NCI-H2081 (cell line): Measurements from ENCODE around the gene SLF1.
"Not testable (repeated sequence)": the region's sequence is repeated elsewhere in the genome, so short reads cannot be mapped to it uniquely, and the experiment has no call there.

Experiments
- DNase-seq, 2 experiments: peaks; one replicate each; lab custom pipeline; 2025; lab: John Stamatoyannopoulos, UW

The SLF1 gene

DNA sequence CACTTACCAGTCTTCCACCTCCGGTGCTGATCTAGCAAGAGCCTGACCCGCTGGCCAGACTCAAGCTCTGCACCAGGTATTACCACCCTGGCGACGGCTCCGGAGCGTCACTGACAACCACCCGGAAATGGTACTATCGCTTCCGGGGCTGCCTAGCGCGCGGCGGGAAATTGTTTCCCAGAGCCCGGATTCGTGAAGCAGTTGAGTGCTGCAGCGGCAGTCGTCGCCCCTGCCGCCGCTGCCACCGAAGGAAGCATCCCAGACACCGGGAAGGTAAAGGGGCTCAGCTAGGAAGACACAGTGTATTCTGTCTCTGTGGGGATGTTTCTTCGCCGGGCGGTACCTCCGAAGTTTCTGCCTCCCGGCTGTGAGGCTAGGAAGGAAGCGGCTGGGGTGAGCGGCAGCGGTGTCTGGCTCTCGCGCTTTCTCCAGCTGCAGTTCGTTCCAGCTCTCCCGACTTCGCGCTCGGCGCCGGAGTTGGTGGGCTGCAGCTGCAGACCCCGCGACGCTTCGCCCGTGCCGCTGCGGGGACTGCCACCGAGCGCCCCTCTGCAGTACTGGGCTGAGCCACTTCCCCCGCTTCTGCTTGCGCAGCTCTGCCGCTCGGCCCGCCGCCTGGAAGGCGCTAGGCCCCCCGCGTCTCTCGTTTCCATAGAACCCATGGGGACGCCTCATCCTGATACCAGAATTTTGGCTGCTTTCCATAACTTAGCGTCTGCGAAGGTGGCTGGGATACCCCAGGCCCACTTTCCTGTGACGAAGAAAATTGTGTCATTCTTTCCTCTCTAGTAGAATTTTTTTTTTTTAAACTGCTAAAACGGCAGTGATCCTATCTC is at the start of gene SLF1, which contains the start of gene KIAA0825:
Gene SLF1, plus strand, starts transcription at position 177 of the 836 bp plus-strand sequence. CDS start 10,142 bp downstream, outside the sequence.
Gene KIAA0825, minus strand, starts transcription at position 112 of the 836 bp plus-strand sequence. CDS start 81,478 bp downstream, outside the sequence.
- peak; percentile 49 to 75 for DNase-seq

DNA sequence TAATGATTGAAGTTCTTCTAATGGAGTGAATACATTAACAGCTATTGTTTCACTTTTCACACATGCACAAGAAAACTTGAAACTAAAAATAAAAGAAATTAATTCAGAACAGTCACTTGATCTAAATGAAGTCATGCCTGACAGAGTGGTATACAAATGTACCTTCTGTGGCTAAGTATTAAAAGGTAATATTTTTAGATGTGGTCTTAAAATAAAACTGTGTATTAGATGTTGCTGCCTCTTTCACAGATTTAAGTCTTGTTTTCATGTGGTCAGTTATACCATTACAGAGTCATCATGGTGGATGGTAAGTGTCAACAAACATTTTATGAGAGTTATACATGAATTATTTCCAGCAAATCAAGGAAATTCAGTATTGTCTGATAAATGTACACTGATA is 47.1 kb upstream of the SLF1 start:
- DNase-seq, result no peak

DNA sequence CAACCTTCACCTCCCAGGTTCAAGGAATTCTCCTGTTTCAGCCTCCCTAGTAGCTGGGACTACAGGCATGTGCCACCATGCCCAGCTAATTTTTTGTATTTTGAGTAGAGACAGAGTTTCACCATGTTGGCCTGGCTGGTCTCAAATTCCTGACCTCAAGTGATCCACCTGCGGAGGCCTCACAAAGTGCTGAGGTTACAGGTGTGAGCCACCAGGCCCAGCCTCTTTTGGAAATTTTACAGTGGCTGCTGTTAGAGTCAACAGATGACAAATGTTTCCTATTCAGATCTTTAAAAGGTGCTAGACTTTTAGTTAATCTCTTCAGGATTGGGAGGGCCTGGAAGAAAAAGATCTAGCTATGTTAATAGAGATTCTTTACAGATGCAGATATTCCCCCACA is 45.1 kb upstream of the SLF1 start:
- not testable (repeated sequence) for DNase-seq

DNA sequence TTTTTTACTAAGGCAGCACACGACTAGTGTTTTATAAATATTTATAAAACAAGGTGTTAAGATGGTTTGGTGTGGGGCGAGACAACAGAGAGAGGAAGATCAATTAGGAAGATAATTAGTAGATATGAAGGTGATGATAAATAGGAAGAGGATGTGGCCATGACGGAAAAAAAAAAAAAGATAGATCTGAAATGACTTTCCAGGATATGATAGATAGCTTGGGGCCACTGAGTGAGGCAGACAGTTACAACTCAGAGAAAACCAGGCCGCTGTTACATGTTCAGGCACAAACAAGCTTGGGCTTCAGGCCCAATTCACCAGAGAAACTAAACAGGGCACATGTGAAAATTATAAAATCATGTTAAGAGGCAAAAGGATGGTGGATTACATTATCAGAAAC is 43.3 kb upstream of the SLF1 start:
- no peak for DNase-seq

DNA sequence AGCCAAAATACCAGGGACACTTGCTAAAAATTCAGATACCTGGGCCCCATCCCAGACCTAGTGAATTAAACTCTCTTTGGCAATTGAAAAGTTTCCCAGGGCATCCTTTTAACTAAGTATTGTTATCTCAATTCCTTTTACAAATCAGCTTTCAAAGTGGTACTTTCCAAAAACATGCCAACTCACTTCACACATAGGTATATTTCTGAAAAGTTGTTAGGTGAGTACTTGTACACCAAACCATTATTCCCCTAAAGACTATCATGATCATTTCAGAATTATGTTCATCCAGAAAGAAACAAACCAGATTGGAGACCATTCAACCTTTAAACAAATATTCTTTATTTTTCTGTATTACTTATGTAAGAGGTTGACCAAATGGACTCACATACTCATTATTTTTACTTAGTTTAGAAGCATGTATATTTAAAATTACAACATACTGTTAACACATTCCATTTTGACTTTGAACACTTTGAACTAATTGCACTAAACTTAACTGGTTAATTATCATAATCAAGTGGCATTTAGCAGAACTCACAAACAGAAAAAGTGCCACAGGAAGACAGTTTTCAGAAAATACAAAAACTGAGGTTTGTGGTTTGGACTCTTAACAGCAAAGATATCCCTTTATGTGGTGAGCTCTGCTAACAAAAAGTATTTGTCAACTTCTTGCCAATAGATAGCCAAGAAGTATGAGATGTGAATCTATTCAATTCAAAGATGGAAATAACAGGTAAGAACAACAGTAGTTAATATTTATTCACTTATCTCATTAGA is 40.8 kb upstream of the SLF1 start:
- no peak for DNase-seq

DNA sequence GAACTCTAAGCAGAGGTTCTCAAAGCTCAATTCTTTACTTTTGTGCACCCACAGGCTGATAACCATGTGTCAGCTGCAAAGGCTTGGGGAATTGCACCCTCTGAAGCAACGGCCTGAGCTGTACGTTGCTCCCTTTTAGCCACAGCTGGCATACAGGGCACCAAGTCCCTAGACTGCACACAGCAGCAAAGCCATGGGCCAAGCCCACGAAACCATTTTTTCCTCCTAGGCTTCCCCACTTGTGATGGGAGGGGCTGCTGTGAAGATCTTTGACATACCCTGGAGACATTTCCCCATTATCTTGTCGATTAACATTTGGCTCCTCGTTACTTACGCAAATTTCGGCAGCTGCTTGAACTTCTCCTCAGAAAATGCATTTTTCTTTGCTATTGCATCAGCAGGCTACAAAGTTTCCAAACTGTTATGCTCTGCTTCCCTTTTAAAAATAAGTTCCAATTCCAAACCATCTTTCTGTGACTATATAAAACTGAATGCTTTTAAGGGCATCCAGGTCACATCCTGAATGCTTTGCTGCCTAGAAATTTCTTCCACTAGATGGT is 23.1 kb upstream of the SLF1 start:
- DNase-seq, result no peak

DNA sequence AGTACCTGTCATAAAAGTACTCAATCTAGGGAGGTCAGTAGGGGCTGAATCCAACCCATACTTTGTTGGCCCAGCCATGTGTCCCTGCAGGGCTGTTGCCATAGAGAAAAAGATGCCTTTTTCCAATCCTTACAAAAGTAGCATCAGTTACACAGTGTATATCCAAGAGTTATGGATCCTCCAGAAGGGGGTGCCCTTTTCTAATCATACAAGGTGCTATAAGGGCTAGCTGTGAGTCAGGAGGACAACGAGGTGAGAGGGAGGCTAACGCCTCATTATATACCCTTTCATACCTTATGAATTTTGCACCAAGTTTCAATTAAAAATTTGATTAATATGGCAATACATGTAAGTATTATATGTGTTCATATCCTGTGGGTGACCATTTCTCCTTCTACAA is 4.9 kb upstream of the SLF1 start:
- no peak for DNase-seq

DNA sequence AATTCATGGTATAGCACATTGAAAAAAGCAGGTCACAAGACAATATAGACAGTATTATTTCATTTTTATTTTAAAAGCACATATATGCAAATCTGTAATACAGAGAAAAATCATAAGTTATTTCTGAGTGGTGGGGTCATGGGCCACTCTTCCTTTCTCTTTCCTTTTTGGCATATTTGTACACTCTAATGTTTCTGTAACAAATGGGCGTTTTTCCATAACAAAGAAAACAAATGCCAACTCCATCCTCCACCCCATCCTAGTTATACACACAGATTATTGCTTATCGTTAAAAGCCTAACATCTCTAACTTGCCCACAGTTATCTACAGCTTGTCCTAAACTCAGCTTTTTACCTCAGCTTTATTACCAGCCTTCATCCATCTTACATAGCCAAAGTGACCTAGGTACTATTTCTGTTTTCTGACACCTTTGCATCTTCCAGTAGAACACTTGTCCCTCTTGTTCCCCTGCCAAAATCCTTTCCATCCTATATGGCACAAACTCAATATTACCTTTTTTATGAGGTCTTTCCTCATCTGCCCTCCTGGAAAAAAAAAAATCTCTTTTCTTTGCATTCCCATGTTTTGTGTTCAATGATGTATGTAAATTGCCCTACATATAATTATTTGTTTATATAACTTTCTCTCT is 4.2 kb upstream of the SLF1 start:
- DNase-seq, result no peak

DNA sequence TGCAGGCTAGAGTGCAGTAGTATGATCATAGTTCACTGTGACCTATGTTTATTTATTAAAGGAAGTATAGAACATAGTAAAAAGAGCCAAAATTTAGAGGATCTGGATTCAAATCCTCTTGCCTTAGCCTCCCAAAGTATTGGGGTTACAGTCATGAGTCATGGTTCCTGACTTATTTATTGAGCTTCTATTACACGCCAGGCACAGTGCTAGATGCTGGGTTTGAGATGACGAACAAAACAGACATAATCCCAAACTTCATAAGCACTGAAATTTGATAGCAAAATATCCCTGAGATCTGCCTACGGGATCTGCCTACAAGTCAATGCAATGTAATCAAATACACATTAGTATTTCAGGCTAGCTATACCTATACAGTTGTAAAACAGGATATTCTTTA is 2.6 kb upstream of the SLF1 start:
- DNase-seq, result no peak

DNA sequence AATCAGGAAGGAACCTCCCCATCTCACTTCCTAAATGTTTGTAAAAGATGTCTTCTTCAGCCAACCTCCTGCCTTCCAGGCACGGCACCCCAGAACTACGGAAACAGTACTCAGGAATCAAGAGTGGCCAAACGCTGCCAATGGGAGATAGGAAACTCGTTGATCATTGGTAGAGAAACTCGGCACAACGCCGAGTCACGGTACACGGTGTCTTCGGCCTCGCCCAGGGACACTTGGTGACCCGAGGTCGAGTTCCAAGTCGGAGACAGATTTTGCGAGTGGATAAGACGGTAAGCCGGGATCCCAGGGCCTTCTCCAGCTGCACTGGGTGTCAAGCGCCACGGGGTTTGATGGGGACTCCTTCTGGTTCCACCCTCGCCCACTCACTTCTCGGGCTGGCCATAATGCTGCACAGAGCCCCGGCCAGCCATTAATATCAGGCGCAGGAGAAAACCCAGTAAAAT is 408 bp upstream of the SLF1 start:
- peak in 1 of 2 experiments; percentile 5 for DNase-seq

DNA sequence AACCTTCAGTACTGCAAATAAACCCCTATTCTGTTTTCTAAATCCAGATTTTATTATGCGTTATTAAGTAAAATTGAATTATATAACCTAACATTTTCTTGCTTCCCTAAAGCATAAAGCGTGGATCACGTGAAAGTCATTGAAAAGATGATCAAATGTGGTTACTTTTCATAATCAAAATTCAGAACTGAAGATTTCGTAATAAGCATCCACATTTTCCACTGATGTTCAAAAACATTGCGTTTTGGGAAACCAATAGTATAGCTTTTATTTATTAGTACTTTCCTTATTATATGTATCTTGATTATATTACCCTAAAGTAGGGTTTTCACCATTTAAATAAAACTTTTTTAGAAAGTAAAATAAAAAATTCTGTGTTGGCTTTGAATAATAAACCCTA is 1.8 kb downstream of the SLF1 start:
- no peak for DNase-seq

DNA sequence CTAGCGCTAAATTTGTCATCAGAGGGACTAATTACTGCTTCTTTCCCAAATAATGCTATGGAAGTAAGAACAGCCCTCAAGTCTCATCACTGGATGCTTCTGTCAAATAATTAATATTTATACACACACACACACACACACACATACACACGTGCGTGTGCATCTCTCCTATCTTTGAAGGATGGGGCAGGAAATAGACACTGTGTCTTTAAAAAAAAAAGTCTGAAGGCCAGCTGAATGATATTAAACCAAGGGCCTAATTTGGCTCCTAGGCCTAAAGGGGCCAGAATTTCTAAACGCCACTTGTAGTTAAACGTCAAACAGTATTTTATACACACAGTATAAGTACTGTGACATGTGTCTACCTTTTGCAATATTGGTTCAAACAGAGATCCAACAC is 3.3 kb downstream of the SLF1 start:
- no peak for DNase-seq

DNA sequence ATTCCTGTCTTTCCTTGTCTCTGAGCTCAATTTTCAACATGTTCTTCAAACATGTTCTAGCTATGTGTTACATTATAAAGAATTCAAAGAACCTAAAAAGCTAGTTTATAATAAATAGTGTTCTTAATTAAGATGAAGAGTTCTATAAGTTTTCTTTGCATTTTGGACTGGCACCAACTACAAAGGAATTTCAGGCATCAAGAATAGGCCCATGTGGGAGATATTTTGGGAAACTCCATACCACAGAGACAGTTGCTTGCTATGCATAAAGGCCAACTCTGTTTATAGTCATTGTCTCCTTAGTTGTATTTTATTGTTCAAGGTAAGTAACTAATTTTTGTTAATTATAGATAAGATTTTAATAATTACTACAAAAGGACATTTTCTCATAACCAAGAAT is 4.5 kb downstream of the SLF1 start:
- DNase-seq, result no peak

DNA sequence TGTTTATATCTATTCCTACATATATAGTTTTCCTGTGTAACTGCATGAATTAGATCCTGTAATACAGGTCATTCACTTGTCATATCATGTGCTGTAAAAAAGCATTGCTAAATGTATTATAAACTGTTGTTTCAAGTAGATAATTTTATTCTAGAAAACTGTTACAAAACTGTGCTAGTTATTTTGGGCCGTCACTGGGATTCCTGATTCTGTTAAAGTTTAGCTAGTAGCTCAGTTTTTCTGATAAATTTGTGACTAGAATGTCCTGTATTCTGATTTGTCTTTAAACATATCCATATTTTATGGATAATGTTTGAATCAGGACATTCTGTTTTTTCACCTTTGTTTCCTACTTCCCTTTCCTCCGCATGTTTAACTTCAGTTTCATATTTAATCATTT is 5.4 kb downstream of the SLF1 start:
- DNase-seq, result no peak

DNA sequence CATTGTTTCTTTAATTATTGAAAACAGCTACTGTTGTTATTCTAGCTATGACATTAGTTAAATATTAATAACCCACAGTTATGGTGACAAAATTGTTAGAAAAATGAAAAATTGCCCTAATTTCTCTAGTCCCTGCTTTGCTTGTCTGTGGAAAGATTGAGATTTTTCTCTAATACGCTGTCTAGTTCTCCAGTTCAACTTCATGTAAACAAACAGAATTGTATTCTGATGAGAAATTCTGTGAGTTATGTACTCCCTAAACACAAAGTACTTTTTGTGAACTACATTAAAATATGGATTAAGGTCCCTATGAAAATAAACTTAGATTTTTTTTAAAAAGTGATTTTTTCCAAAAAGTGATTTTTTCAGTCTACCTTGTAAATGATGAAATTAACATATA is 8.7 kb downstream of the SLF1 start:
- no peak for DNase-seq

DNA sequence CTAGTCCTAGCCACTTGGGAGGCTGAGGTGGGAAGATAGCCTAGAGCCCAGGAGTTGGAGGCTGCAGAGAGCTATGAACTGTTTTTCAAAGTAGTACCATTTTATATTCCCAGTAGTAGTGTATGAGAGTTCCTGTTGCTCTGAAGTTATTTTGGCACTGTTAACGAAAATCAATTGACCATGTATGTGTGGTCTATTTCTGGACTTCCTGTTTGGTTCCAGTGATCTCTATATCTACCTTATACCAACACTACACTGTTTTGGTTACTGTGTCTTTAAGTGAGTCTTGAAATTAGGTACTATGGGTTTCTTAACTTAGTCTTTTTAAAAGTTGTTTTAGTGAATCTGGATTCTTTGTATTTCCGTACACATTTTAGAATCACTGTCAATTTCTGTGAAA is 13.6 kb downstream of the SLF1 start:
- no peak for DNase-seq

DNA sequence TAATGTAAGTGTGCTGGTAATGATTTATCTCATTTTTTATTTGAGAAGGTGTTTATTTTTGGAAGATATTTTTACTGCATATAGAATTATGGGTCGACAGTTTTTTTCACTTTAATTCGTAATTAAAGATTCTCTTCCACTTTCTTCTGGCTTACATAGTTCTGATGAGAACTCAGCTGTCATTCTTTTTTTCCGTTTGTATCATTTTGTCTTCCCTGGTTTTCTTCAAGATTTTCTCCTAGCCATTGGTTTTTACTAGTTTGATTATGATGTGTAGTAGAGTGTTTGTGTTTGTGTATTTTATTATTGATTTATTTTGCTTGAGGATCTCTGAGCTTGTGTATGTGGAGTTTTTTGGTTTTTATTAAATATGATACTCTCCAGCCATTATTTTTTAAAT is 21.7 kb downstream of the SLF1 start:
- no peak for DNase-seq

DNA sequence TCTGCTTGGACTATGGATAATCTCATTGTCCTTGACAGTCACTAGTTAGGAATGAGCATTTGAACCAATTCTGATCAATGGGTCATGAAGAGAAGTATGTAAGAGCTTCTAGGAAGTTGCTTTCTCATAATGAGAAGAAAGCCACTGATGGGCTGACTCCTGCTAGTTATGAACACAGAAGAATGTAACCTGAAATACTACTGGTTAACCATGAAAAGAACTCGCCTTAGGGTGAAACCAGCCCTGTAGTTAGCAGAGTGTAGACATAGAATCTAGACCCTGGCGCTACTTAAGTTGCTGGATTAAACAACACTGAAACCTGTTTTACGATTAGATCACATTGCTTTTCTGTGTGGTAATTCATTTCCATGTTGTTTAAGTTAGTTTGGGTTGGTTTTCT is 26.6 kb downstream of the SLF1 start:
- DNase-seq, result no peak

DNA sequence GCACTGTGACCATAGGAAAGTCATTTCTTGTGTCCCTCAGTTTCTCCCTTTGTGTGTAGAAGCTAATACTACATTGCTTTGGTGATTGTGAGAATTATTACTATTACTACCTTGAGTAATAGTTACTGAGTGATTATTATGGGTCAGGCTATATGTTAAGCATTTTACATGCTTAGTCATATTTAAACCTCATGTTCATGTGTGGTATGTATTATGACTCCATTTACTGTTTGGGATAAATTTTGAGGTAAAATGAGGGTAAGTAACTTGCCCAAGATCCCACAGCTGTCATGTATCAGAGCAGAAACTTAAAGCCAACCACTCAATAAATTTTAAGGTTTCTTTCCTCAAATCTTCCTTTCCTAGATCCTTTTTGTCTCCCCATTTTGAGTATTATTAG is 28.3 kb downstream of the SLF1 start:
- DNase-seq, result no peak

DNA sequence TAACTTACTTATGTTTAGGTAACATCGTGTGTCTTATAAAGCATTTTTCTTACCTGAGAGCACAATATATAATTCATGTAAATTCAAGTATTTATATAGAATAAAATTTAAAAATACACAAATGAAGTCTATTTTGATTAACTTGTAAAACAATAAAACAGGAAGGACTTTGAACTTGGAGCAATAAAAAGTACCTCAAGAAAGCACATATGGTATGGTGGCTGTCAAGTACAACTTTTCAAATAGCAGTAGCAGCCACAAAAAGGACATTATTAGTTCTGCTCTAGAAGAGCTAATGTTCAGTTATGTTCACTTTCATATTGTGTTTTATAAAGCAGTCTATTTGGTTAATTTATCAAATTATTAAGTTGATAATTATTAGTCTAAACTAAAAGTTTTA is 31.4 kb downstream of the SLF1 start:
- no peak for DNase-seq

DNA sequence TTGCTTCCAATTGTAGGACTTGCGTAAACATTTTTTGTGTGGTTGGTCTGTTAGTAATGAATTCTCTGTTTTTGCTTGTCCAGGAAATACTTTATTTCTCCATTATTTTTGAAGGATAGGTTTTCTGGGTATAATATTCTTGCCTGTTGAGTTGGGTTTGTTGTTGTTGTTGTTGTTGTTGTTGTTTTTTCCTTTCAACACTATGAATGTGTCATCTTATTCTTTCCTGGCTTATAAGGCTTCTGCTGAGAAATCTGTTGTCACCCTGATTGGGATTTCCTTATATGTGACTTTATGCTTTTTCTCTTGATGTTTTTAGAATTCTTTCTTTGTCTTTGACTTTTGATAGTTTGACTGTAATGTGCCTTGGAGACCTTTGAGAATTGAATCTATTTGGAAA is 39.8 kb downstream of the SLF1 start:
- no peak for DNase-seq

DNA sequence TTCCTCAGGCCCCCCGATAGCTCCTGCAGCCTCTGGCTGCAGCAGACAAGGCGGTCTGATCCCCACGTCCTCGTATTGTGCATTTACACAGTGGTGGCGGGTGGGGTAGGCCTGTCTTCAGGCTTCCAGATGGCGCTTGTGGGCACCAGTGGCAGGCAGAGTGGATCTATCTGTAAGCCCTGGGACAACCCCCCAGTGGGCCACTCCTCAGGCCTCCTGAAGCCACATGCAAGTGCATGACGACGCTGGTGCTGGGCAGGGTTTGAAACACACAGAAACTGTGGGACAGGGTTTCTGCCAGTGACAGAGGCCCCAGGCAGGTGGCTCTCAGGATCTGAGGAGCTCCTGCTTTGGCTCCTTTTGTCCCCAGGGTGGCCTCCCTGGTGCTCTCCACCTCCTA is 42.0 kb downstream of the SLF1 start:
- no peak for DNase-seq
